ENCODE data around the gene SIGLEC12. TPM values are rescaled to one million over a fixed set of nuclear protein-coding genes. Genes with fewer than 3 reads are reported as not detected.

The SIGLEC12 gene
- not detected in 5 replicates for total RNA-seq (2022; extraction: Qiagen RNA extraction)

GRCh38 chr19:51501594-51502263, at the start of gene SIGLEC12:
SIGLEC12 (minus strand) TSS chr19:51501800; CDS start chr19:51501733, 67 bp downstream.

GRCh38 chr19:51531349-51532315, 30.0 kb upstream of the SIGLEC12 start, which contains the start of gene SIGLEC6:
SIGLEC6 (minus strand) TSS chr19:51531670; CDS start chr19:51531648, 22 bp downstream.

DNA sequence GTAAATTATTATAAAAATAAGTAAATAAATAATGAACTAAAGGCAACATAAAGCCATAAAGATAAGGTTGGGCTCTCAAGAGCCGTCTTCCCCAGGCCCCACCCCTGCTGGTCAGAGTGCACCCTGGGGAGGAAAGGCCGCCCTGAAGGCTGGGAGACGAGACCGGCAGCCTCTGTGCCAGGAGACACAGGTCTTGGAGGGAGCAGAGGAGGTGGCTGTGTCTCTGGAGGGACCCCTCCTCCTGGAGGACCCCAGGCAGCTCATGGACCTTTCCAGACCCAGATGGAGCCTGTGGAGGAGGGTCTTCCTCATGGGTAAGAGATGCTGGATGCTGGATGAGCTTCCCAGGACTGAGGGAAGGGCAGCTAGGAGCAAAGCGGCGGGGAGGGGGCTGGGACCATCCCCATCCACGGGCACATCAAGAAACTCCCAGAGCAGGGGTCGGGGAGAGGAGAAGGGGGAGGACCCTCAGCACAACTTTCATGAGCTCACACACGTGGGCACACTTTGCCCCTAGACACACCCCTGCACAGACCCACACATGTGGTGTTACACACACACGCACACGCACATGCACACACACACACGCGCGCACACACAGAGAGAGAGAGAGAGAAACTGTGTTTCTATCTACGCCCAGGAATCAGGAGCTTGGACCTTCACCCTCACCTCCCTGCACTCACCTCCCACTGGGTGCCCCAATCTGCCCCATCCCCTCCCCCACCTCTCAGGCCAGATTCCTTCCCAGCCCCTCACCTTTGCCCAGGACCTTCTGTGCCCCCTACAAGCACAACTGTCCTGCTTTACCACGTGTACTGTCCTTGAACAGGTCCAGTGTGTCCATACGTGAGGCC, 23.0 kb downstream of the SIGLEC12 start, which contains the start of gene CEACAM18:
CEACAM18 (plus strand) TSS at position 159 of the 854 bp plus-strand sequence.

GRCh38 chr19:51458051-51458645, 43.5 kb downstream of the SIGLEC12 start, which contains the start of gene SIGLEC8:
SIGLEC8 (minus strand) TSS chr19:51458454; CDS start chr19:51458387, 67 bp downstream.

Other genes starting within 250 kb of the SIGLEC12 start
- 0.03 to 0.14 TPM (median 0.06 TPM) in 3 of 5 replicates, not detected in the others for gene IGLON5, start 190.2 kb downstream of the SIGLEC12 start, total RNA-seq (2022; extraction: Qiagen RNA extraction)
- gene VSIG10L, start 159.7 kb downstream of the SIGLEC12 start, total RNA-seq (2022; extraction: Qiagen RNA extraction): 11.6 to 16.8 TPM (median 14.1 TPM) in 5 replicates
- gene ETFB, start 135.4 kb downstream of the SIGLEC12 start, total RNA-seq (2022; extraction: Qiagen RNA extraction): 230 to 256 TPM (median 244 TPM) in 5 replicates
- gene CLDND2, start 132.8 kb downstream of the SIGLEC12 start, total RNA-seq (2022; extraction: Qiagen RNA extraction): 3.7 to 13.8 TPM (median 12.5 TPM) in 5 replicates
- gene NKG7, start 129.1 kb downstream of the SIGLEC12 start, total RNA-seq (2022; extraction: Qiagen RNA extraction): not detected in 5 replicates
- gene LIM2, start 113.8 kb downstream of the SIGLEC12 start, total RNA-seq (2022; extraction: Qiagen RNA extraction): not detected in 5 replicates
- gene C19orf84, start 111.2 kb downstream of the SIGLEC12 start, total RNA-seq (2022; extraction: Qiagen RNA extraction): not detected in 5 replicates
- 0.03 to 0.08 TPM (median 0.07 TPM) in 3 of 5 replicates, not detected in the others for gene SIGLEC10, start 84.2 kb downstream of the SIGLEC12 start, total RNA-seq (2022; extraction: Qiagen RNA extraction)
- not detected in 5 replicates for gene SIGLEC8, start 43.3 kb downstream of the SIGLEC12 start, total RNA-seq (2022; extraction: Qiagen RNA extraction)
- gene CEACAM18, start 23.3 kb downstream of the SIGLEC12 start, total RNA-seq (2022; extraction: Qiagen RNA extraction): not detected in 5 replicates
- gene SIGLEC6, start 29.9 kb upstream of the SIGLEC12 start, total RNA-seq (2022; extraction: Qiagen RNA extraction): not detected in 5 replicates
- gene ZNF175, start 69.5 kb upstream of the SIGLEC12 start, total RNA-seq (2022; extraction: Qiagen RNA extraction): 3.1 to 4.5 TPM (median 3.9 TPM) in 5 replicates
- gene SIGLEC5, start 128.6 kb upstream of the SIGLEC12 start, total RNA-seq (2022; extraction: Qiagen RNA extraction): not detected in 5 replicates
- gene SIGLEC14, start 145.0 kb upstream of the SIGLEC12 start, total RNA-seq (2022; extraction: Qiagen RNA extraction): 0.05 to 0.10 TPM in 2 of 5 replicates, not detected in the others
- gene SPACA6, start 191.5 kb upstream of the SIGLEC12 start, total RNA-seq (2022; extraction: Qiagen RNA extraction): 10.0 to 14.7 TPM (median 13.1 TPM) in 5 replicates
- 0.06 TPM in 2 of 5 replicates, not detected in the others for gene HAS1, start 222.2 kb upstream of the SIGLEC12 start, total RNA-seq (2022; extraction: Qiagen RNA extraction)

All from A549 treated with Hydrocortisone at 1 μM for 4 hours (cell line).